K562 (cell line): ENCODE data around the gene CACNA1C. TPM values are rescaled to one million over a fixed set of nuclear protein-coding genes. Genes with fewer than 3 reads are reported as not detected.

Source experiments
- ATAC-seq: fragments of 200-7000 bp; cut with Tn5 transposase; 3 replicates; pipeline ENCODE4 v1.9.1; 2020; ENCODE audit warnings: moderate library complexity
- BruUV-seq: library from RNA; stranded (reverse); fragments of 400-500 nt; replicated peaks from 2 replicates; lab custom pipeline; 2021; lab: Mats Ljungman, UMichigan
- CTCF ChIA-PET: fragments of 300-600 bp; formaldehyde crosslinking; extraction: SDS; loops from one replicate; lab custom pipeline; 2021; ENCODE audit warnings: low intra/inter-chr PET ratio; lab: Yijun Ruan, JAX
- POLR2A ChIA-PET: fragments of 300-600, 350-650 bp; sonication (Branson Sonifier 250); formaldehyde crosslinking; extraction: SDS; loops from one replicate; lab custom pipeline; 2021; ENCODE audit warnings: antibody characterized with exemption, inconsistent platforms; lab: Yijun Ruan, JAX
- DNase-seq, 4 experiments: peaks; one replicate each; pipeline versions ENCODE4 v3.0.0 to v3.0.0-alpha.2; 2011 to 2018; ENCODE audit warnings: low spot score in 3 of 4, mixed read lengths in 3 of 4; ENCODE audit errors: extremely low read depth in 1 of 4
- FAIRE-seq: peaks from 2 replicates; lab custom pipeline; 2011; peaks lifted over from hg19 to GRCh38; lab: Jason Lieb, UNC
- H2AFZ ChIP-seq: 2 replicates; pipeline ENCODE4 v1.6.0; 2011; ENCODE audit warnings: low read depth, low read length, control low read depth, inconsistent platforms
- H3K27ac ChIP-seq: fragments of 200-600 bp; 3 replicates; pipeline ENCODE4 v1.8.0; 2011; ENCODE audit warnings: low read depth, mild to moderate bottlenecking, control low read depth, inconsistent platforms, low read length, moderate library complexity, mixed read lengths; ENCODE audit errors: extremely low read depth
- H3K27me3 ChIP-seq, 2 experiments: fragments of 300-600 bp in 1 of 2; 2 replicates in 1 of 2; 3 replicates in 1 of 2; pipeline versions ENCODE4 v1.6.0 to v1.8.0; 2011; ENCODE audit warnings: inconsistent platforms in 2 of 2, low read length in 2 of 2, mild to moderate bottlenecking in 1 of 2, mixed read lengths in 1 of 2, moderate library complexity in 1 of 2; ENCODE audit not compliant: control insufficient read depth in 2 of 2, insufficient read depth in 2 of 2
- H3K36me3 ChIP-seq: fragments of 300-600 bp; 3 replicates; pipeline ENCODE4 v1.8.0; 2011; ENCODE audit warnings: mild to moderate bottlenecking, low read length, inconsistent platforms; ENCODE audit not compliant: control insufficient read depth, insufficient read depth
- H3K4me1 ChIP-seq, 2 experiments: fragments of 200-600 bp in 1 of 2; replicated peaks in 1 of 2; 2 replicates in 1 of 2; 3 replicates in 1 of 2; pipeline versions ENCODE4 v1.5.1 to v1.8.0; 2011; ENCODE audit warnings: inconsistent platforms in 2 of 2, low read length in 2 of 2, mild to moderate bottlenecking in 1 of 2, mixed read lengths in 1 of 2, moderate library complexity in 1 of 2; ENCODE audit not compliant: control insufficient read depth in 2 of 2, insufficient read depth in 2 of 2
- H3K4me2 ChIP-seq: 2 replicates; pipeline ENCODE4 v1.6.1; 2011; ENCODE audit warnings: low read length, control low read depth, inconsistent platforms, mixed read lengths; ENCODE audit not compliant: insufficient read depth
- H3K4me3 ChIP-seq: fragments of 200-600 bp; sonication (generic), shearing (Covaris generic); 2 replicates; pipeline ENCODE4 v1.5.1; 2016; ENCODE audit warnings: control low read depth, inconsistent platforms
- H3K79me2 ChIP-seq: fragments of 200-600 bp; 3 replicates; pipeline ENCODE4 v1.8.0; 2011; ENCODE audit warnings: low read length, inconsistent platforms; ENCODE audit not compliant: control insufficient read depth, insufficient read depth
- H3K9ac ChIP-seq, 2 experiments: 2 replicates each; pipeline versions ENCODE4 v1.6.0 to v1.6.1; 2011; ENCODE audit warnings: low read depth in 2 of 2, low read length in 2 of 2, control low read depth in 1 of 2, inconsistent platforms in 1 of 2, mild to moderate bottlenecking in 1 of 2, mixed read lengths in 1 of 2; ENCODE audit not compliant: insufficient read depth in 1 of 2
- H3K9me1 ChIP-seq: one replicate; pipeline ENCODE4 v1.6.0; 2011; ENCODE audit warnings: inconsistent platforms, mild to moderate bottlenecking, low read length, moderate library complexity; ENCODE audit not compliant: control insufficient read depth, insufficient read depth
- H3K9me3 ChIP-seq: replicated peaks from 2 replicates; pipeline ENCODE4 v1.5.1; 2011; ENCODE audit warnings: low read depth, low read length, inconsistent platforms; ENCODE audit not compliant: control insufficient read depth, insufficient read depth
- H4K20me1 ChIP-seq: replicated peaks from 2 replicates; pipeline ENCODE4 v1.6.1; 2011; ENCODE audit warnings: low read length, inconsistent platforms, mixed read lengths; ENCODE audit not compliant: control insufficient read depth, insufficient read depth
- DLX4 ChIP-seq: fragments of 250-450 bp; sonication (Bioruptor Pico); IDR thresholded peaks from 2 replicates; pipeline ENCODE4 v1.6.1; 2021; ENCODE audit warnings: mild to moderate bottlenecking
- ETS1 ChIP-seq: conservative IDR thresholded peaks from 2 replicates; pipeline ENCODE4 v1.6.1; 2011; ENCODE audit warnings: low read depth, mild to moderate bottlenecking, low read length; ENCODE audit not compliant: control insufficient read depth
- FOXK1 ChIP-seq: sonication (generic); formaldehyde crosslinking; IDR thresholded peaks from 2 replicates; pipeline ENCODE4 v1.8.0; 2022; ENCODE audit warnings: missing genetic modification reagents, mild to moderate bottlenecking, borderline replicate concordance
- FOXM1 ChIP-seq, 2 experiments: fragments of 450-650 bp in 1 of 2; sonication (generic) in 1 of 2; formaldehyde crosslinking in 1 of 2; IDR thresholded peaks; 2 replicates each; pipeline versions ENCODE4 v1.6.1 to v1.9.0; 2017 to 2022; ENCODE audit warnings: low read depth in 2 of 2, mild to moderate bottlenecking in 2 of 2, missing genetic modification reagents in 1 of 2, moderate library complexity in 1 of 2
- ILF3 ChIP-seq: fragments of 450-650 bp; IDR thresholded peaks from 2 replicates; pipeline ENCODE4 v1.6.1; 2018; ENCODE audit warnings: antibody characterized with exemption, mild to moderate bottlenecking, moderate library complexity, borderline replicate concordance
- KAT2B ChIP-seq: IDR thresholded peaks from one replicate; pipeline ENCODE4 v1.6.1; 2012; ENCODE audit warnings: low read depth, mild to moderate bottlenecking, control low read depth, inconsistent platforms, low read length, moderate library complexity
- LEF1 ChIP-seq: fragments of 450-650 bp; IDR thresholded peaks from 2 replicates; pipeline ENCODE4 v1.6.1; 2016; ENCODE audit warnings: mild to moderate bottlenecking
- POLR2H ChIP-seq: IDR thresholded peaks from 2 replicates; pipeline ENCODE4 v1.6.1; 2016; ENCODE audit warnings: missing genetic modification characterization, low read depth, mild to moderate bottlenecking, control low read depth, missing compliant biosample characterization, moderate library complexity
- PPARD ChIP-seq: fragments of 250-450 bp; sonication (Bioruptor Pico); IDR thresholded peaks from 2 replicates; pipeline ENCODE4 v1.8.0; 2022; ENCODE audit warnings: inconsistent platforms, mild to moderate bottlenecking, moderate library complexity
- SLC30A9 ChIP-seq: fragments of 250-450 bp; sonication (Bioruptor Pico); IDR thresholded peaks from 2 replicates; pipeline ENCODE4 v1.8.0; 2022; ENCODE audit warnings: mild to moderate bottlenecking, moderate library complexity
- ZBED1 ChIP-seq: IDR thresholded peaks from 2 replicates; pipeline ENCODE4 v1.6.1; 2014
- ZNF274 ChIP-seq: IDR thresholded peaks from 2 replicates; pipeline ENCODE4 v1.6.1; 2011; ENCODE audit warnings: low read depth, mild to moderate bottlenecking, low read length, moderate library complexity, borderline replicate concordance
- ZNF830 ChIP-seq: fragments of 250-450 bp; sonication (Bioruptor Pico); IDR thresholded peaks from 2 replicates; pipeline ENCODE4 v1.5.0; 2021; ENCODE audit warnings: mild to moderate bottlenecking
- WGBS: fragments of 100-300 bp; shearing (Covaris generic); methylation state at CpG from one replicate; pipeline ENCODE4 v1.1.6; 2016; ENCODE audit warnings: low coverage, mixed read lengths; ENCODE audit not compliant: insufficient coverage; ENCODE audit errors: missing lambda C conversion rate; 5-methylcytosine and 5-hydroxymethylcytosine counted together
- in situ Hi-C: fragments of 300-500 bp; cut with MboI; formaldehyde crosslinking; loops from 4 replicates; pipeline ENCODE4 v1.15.0; 2018; ENCODE audit warnings: inconsistent platforms, mixed read lengths
- intact Hi-C: fragments of 100-400 bp; cut with micrococcal nuclease; formaldehyde crosslinking; loops from 2 replicates; pipeline ENCODE4 v1.14.2; 2022
- polyA plus RNA-seq, 8 experiments: library from polyadenylated mRNA; depleted of rRNA in 4 of 8; stranded (reverse) in 5 of 8; unstranded in 3 of 8; fragments of >200 nt; fragmentation: Nextera tagmentation in 2 of 8; fragmentation: Illumina TruSeq in 1 of 8; extraction: Ambion mirVana in 2 of 8; extraction: Trizol in 1 of 8; gene quantifications; 2 replicates each; pipeline versions ENCODE4 v1.2.1 to v1.2.3, GENCODE V29; 2011 to 2014; ENCODE audit warnings: inconsistent platforms in 1 of 8, missing spikeins in 1 of 8
- total RNA-seq, 7 experiments: library from RNA; depleted of rRNA in 6 of 7; stranded (reverse); fragments of >200 nt in 6 of 7; fragmentation: Illumina TruSeq in 2 of 7; extraction: Trizol in 2 of 7; gene quantifications; 2 replicates each; pipeline versions ENCODE4 v1.2.1 to v1.2.3, GENCODE V29; 2011 to 2021; ENCODE audit warnings: low replicate concordance in 1 of 7
- TF ChIP-seq, protein P1 (sequence below): fragments of 250-450 bp; sonication (Bioruptor Pico); IDR thresholded peaks from 2 replicates; pipeline ENCODE4 v1.5.0; 2021
- TF ChIP-seq, protein P2 (sequence below), 2 experiments: fragments of 450-650 bp; IDR thresholded peaks; 2 replicates each; pipeline ENCODE4 v1.6.1; 2018; ENCODE audit warnings: mild to moderate bottlenecking in 2 of 2, low read depth in 1 of 2; ENCODE audit not compliant: partially characterized antibody in 2 of 2

The CACNA1C gene
- total and polyA plus RNA-seq, 9 of the 15 experiments (the other 6 are each of a cell fraction or from before 2014, with no cell fraction given): not detected

GRCh38 chr12:2335513-2335912 lies 282.7 kb downstream of the CACNA1C start (continued):
- TF ChIP-seq ETS1: no peak

GRCh38 chr12:2335916-2336315 lies 283.1 kb downstream of the CACNA1C start:
- Histone ChIP-seq H3K4me1 (peaks cover 3 to 22% of the 10 kb centered on the region in 2 experiments; a peak in 3 of 5 replicates), H3K4me2 (no peak overlapping the region), H3K27ac (no peak overlapping the region), H3K79me2 (no peaks in the 10 kb centered on the region), H4K20me1 (no peaks in the 10 kb centered on the region), H3K9ac (no peak overlapping the region), H3K27me3 (no peaks in the 10 kb centered on the region), H3K36me3 (no peaks in the 10 kb centered on the region), H3K4me3 (no peak overlapping the region), H2AFZ (no peak overlapping the region), H3K9me1 (no peaks in the 10 kb centered on the region), H3K9me3 (no peaks in the 10 kb centered on the region)
- no TSS peak for BruUV-seq
- ATAC-seq (no peak), FAIRE-seq (no peak), DNase-seq (no peak)
- WGBS: 0% methylated on average over 3 of the region's 3 CpGs
- CTCF ChIA-PET: no interaction called here
- in situ Hi-C loops (no loop called here), intact Hi-C loops (no loop called here)
- POLR2A ChIA-PET: no interaction called here
- TF ChIP-seq LEF1 (no peak), POLR2H (tag) (no peak), ZNF830 (CRISPR knock-in tag) (no peak), ZBED1 (no peak), KAT2B (no peak), FOXM1 (IDR thresholded peaks at IDR 0.05; ENCODE audit: low read depth) (no peak), FOXM1 (CRISPR knock-in tag; IDR thresholded peaks at IDR 0.05; ENCODE audit: low read depth) (no peak), DLX4 (CRISPR knock-in tag) (no peak), ZNF274 (no peak), PPARD (no peak), ILF3 (no peak), SLC30A9 (CRISPR knock-in tag) (no peak), FOXK1 (CRISPR knock-in tag) (no peak)
- TF ChIP-seq, protein P1, sequence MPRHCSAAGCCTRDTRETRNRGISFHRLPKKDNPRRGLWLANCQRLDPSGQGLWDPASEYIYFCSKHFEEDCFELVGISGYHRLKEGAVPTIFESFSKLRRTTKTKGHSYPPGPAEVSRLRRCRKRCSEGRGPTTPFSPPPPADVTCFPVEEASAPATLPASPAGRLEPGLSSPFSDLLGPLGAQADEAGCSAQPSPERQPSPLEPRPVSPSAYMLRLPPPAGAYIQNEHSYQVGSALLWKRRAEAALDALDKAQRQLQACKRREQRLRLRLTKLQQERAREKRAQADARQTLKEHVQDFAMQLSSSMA (CRISPR knock-in tag): no peak
- TF ChIP-seq, protein P2, sequence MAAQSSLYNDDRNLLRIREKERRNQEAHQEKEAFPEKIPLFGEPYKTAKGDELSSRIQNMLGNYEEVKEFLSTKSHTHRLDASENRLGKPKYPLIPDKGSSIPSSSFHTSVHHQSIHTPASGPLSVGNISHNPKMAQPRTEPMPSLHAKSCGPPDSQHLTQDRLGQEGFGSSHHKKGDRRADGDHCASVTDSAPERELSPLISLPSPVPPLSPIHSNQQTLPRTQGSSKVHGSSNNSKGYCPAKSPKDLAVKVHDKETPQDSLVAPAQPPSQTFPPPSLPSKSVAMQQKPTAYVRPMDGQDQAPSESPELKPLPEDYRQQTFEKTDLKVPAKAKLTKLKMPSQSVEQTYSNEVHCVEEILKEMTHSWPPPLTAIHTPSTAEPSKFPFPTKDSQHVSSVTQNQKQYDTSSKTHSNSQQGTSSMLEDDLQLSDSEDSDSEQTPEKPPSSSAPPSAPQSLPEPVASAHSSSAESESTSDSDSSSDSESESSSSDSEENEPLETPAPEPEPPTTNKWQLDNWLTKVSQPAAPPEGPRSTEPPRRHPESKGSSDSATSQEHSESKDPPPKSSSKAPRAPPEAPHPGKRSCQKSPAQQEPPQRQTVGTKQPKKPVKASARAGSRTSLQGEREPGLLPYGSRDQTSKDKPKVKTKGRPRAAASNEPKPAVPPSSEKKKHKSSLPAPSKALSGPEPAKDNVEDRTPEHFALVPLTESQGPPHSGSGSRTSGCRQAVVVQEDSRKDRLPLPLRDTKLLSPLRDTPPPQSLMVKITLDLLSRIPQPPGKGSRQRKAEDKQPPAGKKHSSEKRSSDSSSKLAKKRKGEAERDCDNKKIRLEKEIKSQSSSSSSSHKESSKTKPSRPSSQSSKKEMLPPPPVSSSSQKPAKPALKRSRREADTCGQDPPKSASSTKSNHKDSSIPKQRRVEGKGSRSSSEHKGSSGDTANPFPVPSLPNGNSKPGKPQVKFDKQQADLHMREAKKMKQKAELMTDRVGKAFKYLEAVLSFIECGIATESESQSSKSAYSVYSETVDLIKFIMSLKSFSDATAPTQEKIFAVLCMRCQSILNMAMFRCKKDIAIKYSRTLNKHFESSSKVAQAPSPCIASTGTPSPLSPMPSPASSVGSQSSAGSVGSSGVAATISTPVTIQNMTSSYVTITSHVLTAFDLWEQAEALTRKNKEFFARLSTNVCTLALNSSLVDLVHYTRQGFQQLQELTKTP (IDR thresholded peaks at IDR 0.05; ENCODE audit: low read depth in 1 of 2, partially characterized antibody in 2 of 2): no peak
